Measurements from ENCODE around the gene IFIT1B.
"Not testable (repeated sequence)": the region's sequence is repeated elsewhere in the genome, so short reads cannot be mapped to it uniquely, and the experiment has no call there.

IFIT1B gene, protein sequence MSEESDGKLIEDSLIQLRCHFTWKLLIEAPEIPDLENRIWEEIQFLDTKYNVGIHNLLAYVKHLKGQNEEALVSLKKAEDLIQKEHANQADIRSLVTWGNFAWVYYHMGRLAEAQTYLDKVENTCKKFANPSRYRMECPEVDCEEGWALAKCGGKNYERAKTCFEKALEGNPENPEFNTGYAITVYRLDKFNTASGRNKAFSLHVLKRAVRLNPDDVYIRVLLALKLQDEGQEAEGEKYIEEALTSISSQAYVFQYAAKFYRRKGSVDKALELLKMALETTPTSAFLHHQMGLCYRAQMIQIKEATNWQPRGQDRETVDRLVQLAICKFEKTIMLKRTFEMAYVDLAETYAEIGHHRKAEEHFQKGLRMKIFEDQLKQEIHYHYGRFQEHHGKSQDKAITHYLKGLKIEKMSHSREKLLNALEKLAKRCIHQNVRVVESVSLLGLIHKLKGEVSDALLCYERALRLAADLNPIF

DNA sequence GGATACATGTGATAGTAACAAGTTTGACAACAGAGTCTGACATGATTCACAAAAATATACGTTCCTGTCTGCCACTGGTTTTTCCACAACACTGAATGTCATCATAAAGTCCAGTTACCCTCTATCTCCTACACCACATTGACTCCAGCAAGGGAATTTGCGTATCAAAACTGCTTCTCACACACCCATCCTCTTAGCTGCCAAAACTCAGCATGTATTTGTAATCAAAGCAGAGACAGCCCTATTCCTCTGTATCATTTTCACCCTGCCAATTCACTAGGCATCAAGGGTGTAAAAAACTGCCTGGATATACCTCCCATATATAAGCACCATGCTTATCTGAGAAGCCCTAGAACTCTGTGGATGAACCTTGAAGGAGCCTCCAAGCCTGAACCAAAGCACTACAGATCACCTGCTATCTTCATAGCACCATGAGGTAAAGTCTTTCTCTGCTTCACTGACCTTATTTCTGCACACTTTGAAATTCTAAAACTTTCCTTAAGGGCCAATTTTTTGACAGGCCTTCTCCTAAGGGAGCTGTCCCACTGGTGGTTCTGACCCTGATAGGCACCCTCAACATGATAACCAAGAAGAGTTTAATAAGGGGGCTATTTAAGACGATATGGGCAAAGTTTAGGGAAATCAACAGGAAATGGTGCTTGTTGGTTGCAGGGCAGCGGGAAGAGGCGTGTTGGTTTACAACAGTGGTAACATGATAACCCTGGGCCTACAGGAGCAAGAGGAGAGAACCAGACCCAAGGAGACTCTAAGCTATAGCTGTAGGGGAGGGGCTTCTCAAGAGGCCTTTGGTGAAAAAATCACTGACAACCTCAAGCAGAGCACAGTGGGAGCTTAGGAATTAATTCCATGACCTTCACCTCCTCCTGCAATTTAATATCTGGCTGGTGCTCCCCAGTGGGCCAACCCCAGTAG is at the start of gene IFIT1B:
IFIT1B (plus strand) TSS at position 352 of the 933 bp plus-strand sequence; CDS start at position 432, 80 bp downstream.
- H3K36me3 ChIP-seq (ENCODE audit: control insufficient read depth in 2 of 2, insufficient read depth in 2 of 2, low read length in 2 of 2), result no peaks in the 10 kb centered on the region
- H3K9me3 ChIP-seq (ENCODE audit: control insufficient read depth in 2 of 2, low read length in 2 of 2), result no peaks in the 10 kb centered on the region
- H3K27me3 ChIP-seq (ENCODE audit: control insufficient read depth in 1 of 2, insufficient read depth in 2 of 2, low read length in 2 of 2), result no peaks in the 10 kb centered on the region
- H3K4me1 ChIP-seq (ENCODE audit: control insufficient read depth, insufficient read depth, low read length), result peaks cover 16% of the 10 kb centered on the region
- no peak within 1 kb of the TSS for H3K27ac ChIP-seq (ENCODE audit: low read length)
- no peak within 1 kb of the TSS for H3K4me3 ChIP-seq (ENCODE audit: low read length in 2 of 2)
- H3K9ac ChIP-seq (ENCODE audit: low read length in 2 of 2), result no peak within 1 kb of the TSS

- H3K4me1 ChIP-seq (ENCODE audit: control insufficient read depth, insufficient read depth, low read length), result peaks cover 20% of the 10 kb centered on the region
- no peak overlapping the region for H3K9ac ChIP-seq (ENCODE audit: low read length in 2 of 2)
- no peak overlapping the region for H3K27ac ChIP-seq (ENCODE audit: low read length)
- H3K27me3 ChIP-seq (ENCODE audit: control insufficient read depth in 1 of 2, insufficient read depth in 2 of 2, low read length in 2 of 2), result no peaks in the 10 kb centered on the region
- H3K9me3 ChIP-seq (ENCODE audit: control insufficient read depth in 2 of 2, low read length in 2 of 2), result no peaks in the 10 kb centered on the region
- H3K4me3 ChIP-seq (ENCODE audit: low read length in 2 of 2), result peak overlapping the region in 1 of 2 donors; percentile 69
- no peaks in the 10 kb centered on the region for H3K36me3 ChIP-seq (ENCODE audit: control insufficient read depth in 2 of 2, insufficient read depth in 2 of 2, low read length in 2 of 2)
Observed at GRCh38 chr10:89329151-89329550, 48.7 kb upstream of the IFIT1B start.

DNA sequence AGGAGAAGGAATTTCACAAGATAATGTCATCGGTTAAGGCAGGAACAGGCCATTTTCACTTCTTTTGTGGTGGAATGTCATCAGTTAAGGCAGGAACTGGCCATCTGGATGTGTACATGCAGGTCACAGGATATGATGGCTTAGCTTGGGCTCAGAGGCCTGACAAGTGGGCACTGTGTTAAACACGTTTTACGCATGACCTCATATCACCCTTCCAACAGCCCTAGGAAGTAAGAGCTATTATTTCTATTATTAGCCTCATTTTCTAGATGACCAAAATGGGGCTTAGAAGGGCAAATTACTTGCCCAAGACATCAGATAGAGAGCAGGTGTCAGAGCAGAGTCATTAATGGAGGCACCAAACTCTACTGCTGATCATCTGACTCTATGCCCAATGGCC is 47.8 kb upstream of the IFIT1B start:
- H3K27ac ChIP-seq (ENCODE audit: low read length); H3K27me3 ChIP-seq (ENCODE audit: control insufficient read depth in 1 of 2, insufficient read depth in 2 of 2, low read length in 2 of 2); H3K9ac ChIP-seq (ENCODE audit: low read length in 2 of 2); H3K4me3 ChIP-seq (ENCODE audit: low read length in 2 of 2); H3K9me3 ChIP-seq (ENCODE audit: control insufficient read depth in 2 of 2, low read length in 2 of 2); H3K36me3 ChIP-seq (ENCODE audit: control insufficient read depth in 2 of 2, insufficient read depth in 2 of 2, low read length in 2 of 2): not testable (repeated sequence)
- H3K4me1 ChIP-seq (ENCODE audit: control insufficient read depth, insufficient read depth, low read length), result peaks cover 21% of the 10 kb centered on the region

- Histone ChIP-seq H3K9ac (ENCODE audit: low read length in 2 of 2) (no peak overlapping the region), H3K4me1 (ENCODE audit: control insufficient read depth, insufficient read depth, low read length) (peaks cover 21% of the 10 kb centered on the region)
Observed at GRCh38 chr10:89330537-89331212, 47.2 kb upstream of the IFIT1B start.

GRCh38 chr10:89331487-89332122 is 46.3 kb upstream of the IFIT1B start:
- H3K4me3 ChIP-seq (ENCODE audit: low read length in 2 of 2), result peak overlapping the region; percentile 58
- not testable (repeated sequence) for H3K9me3 ChIP-seq (ENCODE audit: control insufficient read depth in 2 of 2, low read length in 2 of 2); H3K36me3 ChIP-seq (ENCODE audit: control insufficient read depth in 2 of 2, insufficient read depth in 2 of 2, low read length in 2 of 2); H3K27ac ChIP-seq (ENCODE audit: low read length); H3K27me3 ChIP-seq (ENCODE audit: control insufficient read depth in 1 of 2, insufficient read depth in 2 of 2, low read length in 2 of 2)
- H3K4me1 ChIP-seq (ENCODE audit: control insufficient read depth, insufficient read depth, low read length), result peaks cover 21% of the 10 kb centered on the region
- peak overlapping the region in 1 of 2 donors; percentile 46 for H3K9ac ChIP-seq (ENCODE audit: low read length in 2 of 2)

More at GRCh38 chr10:89330537-89331212, 47.2 kb upstream of the IFIT1B start:
- no peaks in the 10 kb centered on the region for H3K27me3 ChIP-seq (ENCODE audit: control insufficient read depth in 1 of 2, insufficient read depth in 2 of 2, low read length in 2 of 2)
- no peaks in the 10 kb centered on the region for H3K36me3 ChIP-seq (ENCODE audit: control insufficient read depth in 2 of 2, insufficient read depth in 2 of 2, low read length in 2 of 2)
- H3K9me3 ChIP-seq (ENCODE audit: control insufficient read depth in 2 of 2, low read length in 2 of 2), result no peaks in the 10 kb centered on the region
- no peak overlapping the region for H3K4me3 ChIP-seq (ENCODE audit: low read length in 2 of 2)
- no peak overlapping the region for H3K27ac ChIP-seq (ENCODE audit: low read length)

DNA sequence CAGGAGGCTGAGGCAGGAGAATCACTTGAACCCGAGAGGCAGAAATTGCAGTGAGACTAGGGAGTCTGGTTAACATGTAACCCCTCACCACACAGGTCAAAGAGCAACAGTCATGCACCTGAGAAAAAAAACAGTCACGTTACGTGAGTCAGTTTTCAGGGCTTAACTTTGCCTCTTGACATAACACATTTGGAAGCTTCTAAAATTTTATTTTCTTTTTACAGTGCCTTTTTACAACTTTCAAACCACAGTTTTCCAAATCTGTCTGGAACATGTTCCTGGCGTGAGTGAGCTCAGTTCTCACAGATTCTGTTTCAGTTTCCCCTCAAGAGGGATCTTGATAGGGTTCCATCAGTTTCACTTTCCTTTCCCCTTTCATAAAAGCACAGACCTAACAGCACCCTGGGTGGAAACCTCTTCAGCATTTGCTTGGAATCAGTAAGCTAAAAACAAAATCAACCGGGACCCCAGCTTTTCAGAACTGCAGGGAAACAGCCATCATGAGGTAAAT is 45.7 kb upstream of the IFIT1B start:
- H3K4me1 ChIP-seq (ENCODE audit: control insufficient read depth, insufficient read depth, low read length), result peaks cover 21% of the 10 kb centered on the region
- no peaks in the 10 kb centered on the region for H3K9me3 ChIP-seq (ENCODE audit: control insufficient read depth in 2 of 2, low read length in 2 of 2)
- no peak overlapping the region for H3K27ac ChIP-seq (ENCODE audit: low read length)
- peak overlapping the region; percentile 58 for H3K4me3 ChIP-seq (ENCODE audit: low read length in 2 of 2)
- no peaks in the 10 kb centered on the region for H3K36me3 ChIP-seq (ENCODE audit: control insufficient read depth in 2 of 2, insufficient read depth in 2 of 2, low read length in 2 of 2)
- H3K27me3 ChIP-seq (ENCODE audit: control insufficient read depth in 1 of 2, insufficient read depth in 2 of 2, low read length in 2 of 2), result no peaks in the 10 kb centered on the region
- peak overlapping the region; percentile 14 to 46 for H3K9ac ChIP-seq (ENCODE audit: low read length in 2 of 2)

- Histone ChIP-seq H3K4me1 (ENCODE audit: control insufficient read depth, insufficient read depth, low read length) (peaks cover 7% of the 10 kb centered on the region), H3K27me3 (ENCODE audit: control insufficient read depth in 1 of 2, insufficient read depth in 2 of 2, low read length in 2 of 2) (no peaks in the 10 kb centered on the region), H3K27ac (ENCODE audit: low read length) (no peak overlapping the region), H3K36me3 (ENCODE audit: control insufficient read depth in 2 of 2, insufficient read depth in 2 of 2, low read length in 2 of 2) (peaks cover 5% of the 10 kb centered on the region in 2 donors), H3K4me3 (ENCODE audit: low read length in 2 of 2) (no peak overlapping the region), H3K9ac (ENCODE audit: low read length in 2 of 2) (no peak overlapping the region), H3K9me3 (ENCODE audit: control insufficient read depth in 2 of 2, low read length in 2 of 2) (no peaks in the 10 kb centered on the region)
Observed at GRCh38 chr10:89335226-89335625, 42.6 kb upstream of the IFIT1B start.

GRCh38 chr10:89336241-89336640 is 41.6 kb upstream of the IFIT1B start:
- peaks cover 7% of the 10 kb centered on the region for H3K4me1 ChIP-seq (ENCODE audit: control insufficient read depth, insufficient read depth, low read length)

GRCh38 chr10:89337484-89337883 is 40.4 kb upstream of the IFIT1B start:
- no peak overlapping the region for H3K27ac ChIP-seq (ENCODE audit: low read length)
- H3K4me1 ChIP-seq (ENCODE audit: control insufficient read depth, insufficient read depth, low read length), result peaks cover 7% of the 10 kb centered on the region
- no peak overlapping the region for H3K4me3 ChIP-seq (ENCODE audit: low read length in 2 of 2)
- no peaks in the 10 kb centered on the region for H3K27me3 ChIP-seq (ENCODE audit: control insufficient read depth in 1 of 2, insufficient read depth in 2 of 2, low read length in 2 of 2)
- peaks cover 5% of the 10 kb centered on the region in 2 donors for H3K36me3 ChIP-seq (ENCODE audit: control insufficient read depth in 2 of 2, insufficient read depth in 2 of 2, low read length in 2 of 2)
- no peaks in the 10 kb centered on the region for H3K9me3 ChIP-seq (ENCODE audit: control insufficient read depth in 2 of 2, low read length in 2 of 2)
- H3K9ac ChIP-seq (ENCODE audit: low read length in 2 of 2), result no peak overlapping the region

More at GRCh38 chr10:89336241-89336640, 41.6 kb upstream of the IFIT1B start:
- Histone ChIP-seq H3K27ac (ENCODE audit: low read length) (no peak overlapping the region), H3K36me3 (ENCODE audit: control insufficient read depth in 2 of 2, insufficient read depth in 2 of 2, low read length in 2 of 2) (peaks cover 5% of the 10 kb centered on the region in 2 donors), H3K9ac (ENCODE audit: low read length in 2 of 2) (no peak overlapping the region), H3K27me3 (ENCODE audit: control insufficient read depth in 1 of 2, insufficient read depth in 2 of 2, low read length in 2 of 2) (no peaks in the 10 kb centered on the region), H3K9me3 (ENCODE audit: control insufficient read depth in 2 of 2, low read length in 2 of 2) (no peaks in the 10 kb centered on the region), H3K4me3 (ENCODE audit: low read length in 2 of 2) (no peak overlapping the region)

GRCh38 chr10:89338713-89339112 is 39.1 kb upstream of the IFIT1B start:
- no peaks in the 10 kb centered on the region for H3K9me3 ChIP-seq (ENCODE audit: control insufficient read depth in 2 of 2, low read length in 2 of 2)
- no peaks in the 10 kb centered on the region for H3K27me3 ChIP-seq (ENCODE audit: control insufficient read depth in 1 of 2, insufficient read depth in 2 of 2, low read length in 2 of 2)
- peaks cover 5% of the 10 kb centered on the region in 2 donors for H3K36me3 ChIP-seq (ENCODE audit: control insufficient read depth in 2 of 2, insufficient read depth in 2 of 2, low read length in 2 of 2)
- H3K4me1 ChIP-seq (ENCODE audit: control insufficient read depth, insufficient read depth, low read length), result peaks cover 5% of the 10 kb centered on the region
- no peak overlapping the region for H3K9ac ChIP-seq (ENCODE audit: low read length in 2 of 2)
- H3K4me3 ChIP-seq (ENCODE audit: low read length in 2 of 2), result no peak overlapping the region
- H3K27ac ChIP-seq (ENCODE audit: low read length), result no peak overlapping the region
